Measurements from ENCODE around the gene KCNQ1OT1.

KCNQ1OT1 gene

GRCh38 chr11:2612884-2613571 lies 86.8 kb downstream of the KCNQ1OT1 start:
- DNase-seq: no peak

GRCh38 chr11:2609345-2609744 lies 90.4 kb downstream of the KCNQ1OT1 start:
- intact Hi-C loops (cut with DNase I; ENCODE audit: low total_unique reads): no loop called here
- Histone ChIP-seq H3K4me1 (no peaks in the 10 kb centered on the region), H3K36me3 (no peaks in the 10 kb centered on the region), H3K9me3 (peaks cover 0 to 22% (median 9%) of the 10 kb centered on the region in 3 donors), H3K4me3 (no peak overlapping the region), H3K27me3 (no peaks in the 10 kb centered on the region), H3K27ac (no peak overlapping the region)
- no peak for TF ChIP-seq CTCF (IDR thresholded peaks at IDR 0.05)
- no peak for DNase-seq

More at GRCh38 chr11:2612884-2613571, 86.8 kb downstream of the KCNQ1OT1 start:
- Histone ChIP-seq H3K9me3 (peaks cover 0 to 22% (median 9%) of the 10 kb centered on the region in 3 donors), H3K36me3 (no peaks in the 10 kb centered on the region), H3K27me3 (no peaks in the 10 kb centered on the region), H3K4me3 (no peak overlapping the region), H3K4me1 (no peaks in the 10 kb centered on the region), H3K27ac (no peak overlapping the region)
- no peak for TF ChIP-seq CTCF (IDR thresholded peaks at IDR 0.05)
- intact Hi-C loops (cut with DNase I; ENCODE audit: low total_unique reads): no loop called here

- TF ChIP-seq CTCF (IDR thresholded peaks at IDR 0.05): no peak
Observed at GRCh38 chr11:2599561-2600189, 100.1 kb downstream of the KCNQ1OT1 start.

GRCh38 chr11:2595204-2595603 lies 104.6 kb downstream of the KCNQ1OT1 start:
- no peak for TF ChIP-seq CTCF (IDR thresholded peaks at IDR 0.05)
- H3K4me1 ChIP-seq: no peaks in the 10 kb centered on the region
- intact Hi-C loops (cut with DNase I; ENCODE audit: low total_unique reads): no loop called here

More at GRCh38 chr11:2599561-2600189, 100.1 kb downstream of the KCNQ1OT1 start:
- Histone ChIP-seq H3K9me3 (peaks cover 0 to 16% (median 3%) of the 10 kb centered on the region in 3 donors), H3K4me1 (no peaks in the 10 kb centered on the region), H3K36me3 (no peaks in the 10 kb centered on the region), H3K27me3 (no peaks in the 10 kb centered on the region), H3K27ac (no peak overlapping the region), H3K4me3 (no peak overlapping the region)
- intact Hi-C loops (cut with DNase I; ENCODE audit: low total_unique reads): no loop called here
- DNase-seq: no peak

GRCh38 chr11:2594267-2594666 lies 105.5 kb downstream of the KCNQ1OT1 start:
- TF ChIP-seq CTCF (IDR thresholded peaks at IDR 0.05): no peak
- H3K9me3 ChIP-seq: peaks cover 3 to 16% (median 3%) of the 10 kb centered on the region in 3 donors
- H3K36me3 ChIP-seq: no peaks in the 10 kb centered on the region
- no peaks in the 10 kb centered on the region for H3K4me1 ChIP-seq
- intact Hi-C loops (cut with DNase I; ENCODE audit: low total_unique reads): no loop called here
- no peak overlapping the region for H3K4me3 ChIP-seq
- no peak for DNase-seq
- H3K27me3 ChIP-seq: no peaks in the 10 kb centered on the region
- no peak overlapping the region for H3K27ac ChIP-seq

More at GRCh38 chr11:2595204-2595603, 104.6 kb downstream of the KCNQ1OT1 start:
- H3K27me3 ChIP-seq: no peaks in the 10 kb centered on the region
- DNase-seq: no peak
- no peak overlapping the region for H3K27ac ChIP-seq
- no peak overlapping the region for H3K4me3 ChIP-seq
- H3K36me3 ChIP-seq: no peaks in the 10 kb centered on the region
- H3K9me3 ChIP-seq: peaks cover 3 to 16% (median 3%) of the 10 kb centered on the region in 3 donors
